Type B pancreatic cell (in vitro differentiated cells): ENCODE results near the gene SLC35F1. TPM values are rescaled to one million over a fixed set of nuclear protein-coding genes. Genes with fewer than 3 reads are reported as not detected.

ENCODE experiments used
- DNase-seq: peaks from one replicate; pipeline ENCODE4 v3.0.0; 2021; ENCODE audit warnings: mixed read lengths; ENCODE audit not compliant: unreplicated experiment; ENCODE audit errors: extremely low spot score
- H3K27ac Mint-ChIP-seq: 2 replicates; pipeline ENCODE4 v1.8.0; 2021; ENCODE audit warnings: mild to moderate bottlenecking, mixed read lengths
- H3K27me3 Mint-ChIP-seq: 2 replicates; pipeline ENCODE4 v1.8.0; 2021; ENCODE audit warnings: mixed read lengths
- H3K36me3 Mint-ChIP-seq: 2 replicates; pipeline ENCODE4 v1.8.0; 2021; ENCODE audit warnings: mixed read lengths
- H3K4me1 Mint-ChIP-seq: one replicate; pipeline ENCODE4 v1.8.0; 2021; ENCODE audit warnings: mixed read lengths; ENCODE audit not compliant: unreplicated experiment
- H3K4me3 Mint-ChIP-seq: 2 replicates; pipeline ENCODE4 v1.8.0; 2021; ENCODE audit warnings: mild to moderate bottlenecking, mixed read lengths
- H3K9me3 Mint-ChIP-seq: 2 replicates; pipeline ENCODE4 v1.8.0; 2021; ENCODE audit warnings: mixed read lengths
- CTCF ChIP-seq: fragments of 200-600 bp; sonication (generic); conservative IDR thresholded peaks from 2 replicates; pipeline ENCODE4 v1.5.0; 2021; ENCODE audit warnings: antibody characterized with exemption, mild to moderate bottlenecking
- total RNA-seq: library from RNA; stranded (reverse); gene quantifications from 2 replicates; pipeline ENCODE4 v1.2.1, GENCODE V29; 2021; ENCODE audit warnings: low replicate concordance

Gene SLC35F1
- total RNA-seq, 1 donor from 2014 or later = 6.1 TPM

GRCh38 chr6:118297821-118298220 lies 390.8 kb downstream of the SLC35F1 start:
- TF ChIP-seq CTCF = no peak
- peaks cover under 1% of the 10 kb centered on the region for H3K4me1 Mint-ChIP-seq
- H3K4me3 Mint-ChIP-seq = no peak overlapping the region
- no peak overlapping the region for H3K27ac Mint-ChIP-seq
- no peaks in the 10 kb centered on the region for H3K9me3 Mint-ChIP-seq
- no peaks in the 10 kb centered on the region for H3K36me3 Mint-ChIP-seq
- H3K27me3 Mint-ChIP-seq = no peaks in the 10 kb centered on the region
- DNase-seq = no peak

DNA sequence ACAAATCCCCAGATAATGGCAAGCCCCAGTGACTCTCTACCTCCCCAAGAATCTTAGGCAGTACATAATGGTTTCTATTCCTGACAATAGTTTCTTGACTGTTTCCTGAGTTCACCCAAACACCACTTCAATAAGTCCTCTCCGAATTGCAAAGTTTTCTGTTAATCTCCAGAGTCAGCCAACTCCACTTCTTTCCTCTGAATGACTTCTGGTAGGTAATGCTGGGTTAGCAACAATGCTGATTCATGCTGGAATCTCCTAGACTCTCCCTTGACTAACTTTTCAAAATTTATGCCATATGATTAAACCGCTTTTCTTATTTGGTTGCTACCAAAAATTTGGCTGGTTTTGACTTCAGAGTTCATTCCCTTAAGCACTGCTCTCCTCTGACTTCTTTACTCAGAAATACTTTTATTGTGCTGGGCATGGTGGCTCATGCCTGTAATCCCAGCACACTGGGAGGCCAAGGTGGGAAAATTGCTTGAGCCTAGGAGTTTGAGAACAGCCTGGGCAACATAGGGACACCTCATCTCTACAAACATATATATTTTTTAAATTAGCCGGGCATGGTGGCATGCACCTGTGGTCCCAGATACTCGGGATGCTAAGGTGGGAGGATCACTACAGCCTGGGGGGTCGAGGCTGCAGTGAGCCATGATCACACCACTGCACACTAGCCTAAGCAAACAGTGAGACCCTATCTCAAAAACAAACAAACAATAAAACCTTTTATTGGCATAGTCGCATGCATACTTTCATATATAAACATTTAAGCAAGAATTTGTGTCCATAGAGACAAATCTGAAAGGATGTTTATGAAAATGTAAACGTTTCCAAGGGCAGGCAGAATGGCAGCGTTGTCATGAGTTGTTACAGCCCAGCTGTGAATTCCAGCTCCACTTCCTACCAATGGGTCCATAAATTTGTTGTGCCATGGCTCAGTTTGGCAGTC lies 391.7 kb downstream of the SLC35F1 start:
- Mint-ChIP-seq H3K27me3 (no peaks in the 10 kb centered on the region), H3K27ac (no peak overlapping the region), H3K4me3 (no peak overlapping the region), H3K4me1 (no peaks in the 10 kb centered on the region), H3K9me3 (no peaks in the 10 kb centered on the region), H3K36me3 (no peaks in the 10 kb centered on the region)
- TF ChIP-seq CTCF = no peak
- DNase-seq = no peak

DNA sequence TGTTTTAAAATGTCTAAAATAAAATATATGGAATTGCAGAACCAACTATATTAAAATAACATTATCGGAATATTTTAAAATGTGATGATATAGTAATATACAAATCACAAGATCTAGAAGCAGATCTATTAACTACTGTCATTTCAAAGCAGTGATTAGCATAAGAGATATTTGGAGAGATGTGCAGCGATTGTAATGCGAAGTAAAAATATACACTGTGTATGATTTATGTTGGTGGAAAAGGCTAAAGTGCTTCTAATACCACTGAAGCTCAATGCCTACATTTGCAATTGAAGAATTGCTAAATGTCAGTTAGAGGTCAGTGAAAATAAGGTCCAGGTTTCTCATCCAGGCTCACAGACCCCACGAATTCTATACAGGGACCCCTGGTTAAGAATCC lies 392.4 kb downstream of the SLC35F1 start:
- Mint-ChIP-seq H3K27me3 (no peaks in the 10 kb centered on the region), H3K36me3 (no peaks in the 10 kb centered on the region), H3K27ac (no peak overlapping the region), H3K9me3 (no peaks in the 10 kb centered on the region), H3K4me1 (no peaks in the 10 kb centered on the region), H3K4me3 (no peak overlapping the region)
- DNase-seq = no peak
- TF ChIP-seq CTCF = no peak

GRCh38 chr6:118304321-118304720 lies 397.3 kb downstream of the SLC35F1 start:
- no peak overlapping the region for H3K27ac Mint-ChIP-seq
- H3K27me3 Mint-ChIP-seq = no peaks in the 10 kb centered on the region
- H3K4me1 Mint-ChIP-seq = peaks cover 5% of the 10 kb centered on the region
- H3K9me3 Mint-ChIP-seq = no peaks in the 10 kb centered on the region
- DNase-seq = no peak
- H3K4me3 Mint-ChIP-seq = no peak overlapping the region
- no peaks in the 10 kb centered on the region for H3K36me3 Mint-ChIP-seq
- no peak for TF ChIP-seq CTCF

DNA sequence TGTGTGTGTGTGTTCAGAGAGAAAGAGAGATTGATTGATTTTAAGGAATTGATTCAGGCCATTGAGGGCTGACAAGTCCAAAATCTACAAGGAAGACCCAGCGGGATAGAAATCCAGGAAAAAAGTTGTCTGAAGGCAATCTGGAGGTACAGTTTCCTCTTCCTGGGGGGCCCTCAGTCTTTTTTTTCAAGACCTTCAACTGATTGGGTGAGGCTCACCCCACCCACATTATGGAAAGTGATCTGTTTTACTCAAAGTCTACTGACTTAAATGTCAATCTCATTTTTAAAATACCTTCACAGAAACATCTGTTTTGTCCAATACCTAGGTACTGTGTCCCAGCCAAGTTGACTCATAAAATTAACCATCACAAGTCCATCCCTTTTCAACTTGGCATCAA lies 398.0 kb downstream of the SLC35F1 start:
- no peak overlapping the region for H3K4me3 Mint-ChIP-seq
- TF ChIP-seq CTCF = no peak
- H3K27ac Mint-ChIP-seq = no peak overlapping the region
- H3K9me3 Mint-ChIP-seq = no peaks in the 10 kb centered on the region
- H3K36me3 Mint-ChIP-seq = no peaks in the 10 kb centered on the region
- DNase-seq = no peak
- peaks cover 5% of the 10 kb centered on the region for H3K4me1 Mint-ChIP-seq
- H3K27me3 Mint-ChIP-seq = no peaks in the 10 kb centered on the region
